Sigmoid colon (tissue), 4 donors: ENCODE results near the gene FAM3C.

Source experiments
- CTCF ChIP-seq, 4 experiments: fragments of 450-650 bp in 3 of 4; fragments of 200-600 bp in 1 of 4; IDR thresholded peaks; one replicate each; pipeline ENCODE4 v1.5.1; 2016 to 2019; ENCODE audit warnings: antibody characterized with exemption in 4 of 4, mild to moderate bottlenecking in 3 of 4, moderate library complexity in 2 of 4
- EP300 ChIP-seq, 4 donors: sonication (generic); formaldehyde crosslinking; IDR thresholded peaks; one replicate each; pipeline ENCODE4 v1.6.1; 2017; ENCODE audit warnings: antibody characterized with exemption in 4 of 4
- POLR2A ChIP-seq, 2 donors: fragments of 450-650 bp; IDR thresholded peaks; one replicate each; pipeline ENCODE4 v1.6.1; 2016; ENCODE audit warnings: antibody characterized with exemption in 2 of 2, mild to moderate bottlenecking in 2 of 2, moderate library complexity in 2 of 2
- POLR2AphosphoS5 ChIP-seq, 4 donors: sonication (generic); formaldehyde crosslinking; IDR thresholded peaks; one replicate each; pipeline ENCODE4 v1.6.1; 2017; ENCODE audit warnings: antibody characterized with exemption in 4 of 4

DNA sequence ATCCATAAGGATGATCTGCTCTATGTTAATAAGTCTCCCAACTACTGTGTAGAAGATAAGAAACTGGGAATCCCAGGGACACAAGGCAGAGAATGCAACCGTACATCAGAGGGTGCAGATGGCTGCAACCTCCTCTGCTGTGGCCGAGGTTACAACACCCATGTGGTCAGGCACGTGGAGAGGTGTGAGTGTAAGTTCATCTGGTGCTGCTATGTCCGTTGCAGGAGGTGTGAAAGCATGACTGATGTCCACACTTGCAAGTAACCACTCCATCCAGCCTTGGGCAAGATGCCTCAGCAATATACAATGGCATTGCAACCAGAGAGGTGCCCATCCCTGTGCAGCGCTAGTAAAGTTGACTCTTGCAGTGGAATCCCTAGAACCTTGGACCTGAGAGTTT, 57.0 kb downstream of the FAM3C start:
- TF ChIP-seq CTCF (IDR thresholded peaks at IDR 0.05) (no peak), POLR2AphosphoS5 (IDR thresholded peaks at IDR 0.05) (no peak), EP300 (IDR thresholded peaks at IDR 0.05) (no peak), POLR2A (IDR thresholded peaks at IDR 0.05) (no peak)
